GM04504 (cell line): ENCODE data around the gene GCG.

Experiments
- DNase-seq: peaks from one replicate; pipeline ENCODE4 v3.0.0-alpha.2; 2012; ENCODE audit warnings: low read depth

Gene GCG

GRCh38 chr2:162100579-162100978, 51.5 kb downstream of the GCG start:
- DNase-seq: no peak

DNA sequence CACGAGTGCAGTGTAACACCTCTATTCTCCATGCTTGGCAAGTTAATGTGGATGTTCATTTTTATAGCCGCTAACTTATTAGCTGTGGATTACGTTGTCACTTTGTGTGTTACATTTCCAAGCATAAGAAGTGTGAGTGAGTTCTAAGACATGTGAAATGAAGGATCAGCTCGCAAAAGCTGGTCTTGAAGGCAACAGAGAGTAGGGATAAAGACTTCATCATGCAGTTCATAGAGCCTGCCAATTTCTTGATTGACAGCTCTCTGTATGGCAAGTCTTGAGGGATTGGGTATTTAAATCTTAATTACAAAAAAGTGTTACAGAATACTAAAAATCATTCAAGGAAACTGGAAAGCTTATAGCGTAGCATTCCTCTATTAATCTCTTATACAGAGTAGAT, 52.2 kb downstream of the GCG start:
- DNase-seq: no peak
